Esophagus squamous epithelium (tissue), 5 donors: ENCODE results near the gene KIAA0513. TPM values are rescaled to one million over a fixed set of nuclear protein-coding genes. Genes with fewer than 3 reads are reported as not detected.

Experiments used
- DNase-seq: peaks from one replicate; lab custom pipeline; 2025; lab: John Stamatoyannopoulos, UW
- H3K27ac ChIP-seq, 4 donors: fragments of 200-600 bp; sonication (generic); one replicate each; pipeline ENCODE4 v1.5.1; 2016 to 2019; ENCODE audit warnings: mild to moderate bottlenecking in 1 of 4
- H3K27me3 ChIP-seq, 4 donors: fragments of 200-600 bp; sonication (generic); 1 replicate in 3 of 4; 2 replicates in 1 of 4; pipeline versions ENCODE4 v1.5.1 to v1.6.0; 2017 to 2021; ENCODE audit warnings: antibody characterized with exemption in 1 of 4
- H3K36me3 ChIP-seq, 3 donors: fragments of 200-600 bp; sonication (generic); one replicate each; pipeline ENCODE4 v1.5.1; 2016 to 2019
- H3K4me1 ChIP-seq, 3 donors: fragments of 200-600 bp; sonication (generic); one replicate each; pipeline ENCODE4 v1.5.1; 2017 to 2019
- H3K4me3 ChIP-seq, 4 donors: fragments of 200-600 bp; sonication (generic); 1 replicate in 3 of 4; 2 replicates in 1 of 4; pipeline ENCODE4 v1.5.1; 2016 to 2019; ENCODE audit warnings: mild to moderate bottlenecking in 2 of 4, moderate library complexity in 1 of 4
- H3K9me3 ChIP-seq, 3 donors: fragments of 200-600 bp; sonication (generic); one replicate each; pipeline ENCODE4 v1.5.1; 2016 to 2019
- POLR2A ChIP-seq, 4 donors: fragments of 450-650 bp; IDR thresholded peaks; one replicate each; pipeline ENCODE4 v1.6.1; 2017; ENCODE audit warnings: antibody characterized with exemption in 4 of 4, mild to moderate bottlenecking in 4 of 4, moderate library complexity in 3 of 4
- WGBS, 2 donors: methylation state at CpG; one replicate each; pipeline ENCODE4 v1.1.5; 2018; 5-methylcytosine and 5-hydroxymethylcytosine counted together
- intact Hi-C: fragments of 100-400 bp; cut with DNase I; formaldehyde crosslinking; loops from one replicate; pipeline ENCODE4 v1.15.0; 2022
- total RNA-seq, 4 donors: library from RNA; depleted of rRNA; stranded (reverse); fragments of >200 nt; gene quantifications; one replicate each; pipeline ENCODE4 v1.1.0, GENCODE V29; 2016
- TF ChIP-seq, protein P1 (sequence below), 6 experiments: fragments of 450-650 bp in 4 of 6; fragments of 200-600 bp in 2 of 6; sonication (generic) in 2 of 6; IDR thresholded peaks; one replicate each; pipeline ENCODE4 v1.5.1; 2016 to 2019; ENCODE audit warnings: antibody characterized with exemption in 6 of 6, mild to moderate bottlenecking in 4 of 6, moderate library complexity in 4 of 6
- donor health status: DM: yes; HTN: yes; CAD: no.

The KIAA0513 gene
- total RNA-seq, 4 donors from 2014 or later = 9.0 to 11.4 (median 9.7) TPM

DNA sequence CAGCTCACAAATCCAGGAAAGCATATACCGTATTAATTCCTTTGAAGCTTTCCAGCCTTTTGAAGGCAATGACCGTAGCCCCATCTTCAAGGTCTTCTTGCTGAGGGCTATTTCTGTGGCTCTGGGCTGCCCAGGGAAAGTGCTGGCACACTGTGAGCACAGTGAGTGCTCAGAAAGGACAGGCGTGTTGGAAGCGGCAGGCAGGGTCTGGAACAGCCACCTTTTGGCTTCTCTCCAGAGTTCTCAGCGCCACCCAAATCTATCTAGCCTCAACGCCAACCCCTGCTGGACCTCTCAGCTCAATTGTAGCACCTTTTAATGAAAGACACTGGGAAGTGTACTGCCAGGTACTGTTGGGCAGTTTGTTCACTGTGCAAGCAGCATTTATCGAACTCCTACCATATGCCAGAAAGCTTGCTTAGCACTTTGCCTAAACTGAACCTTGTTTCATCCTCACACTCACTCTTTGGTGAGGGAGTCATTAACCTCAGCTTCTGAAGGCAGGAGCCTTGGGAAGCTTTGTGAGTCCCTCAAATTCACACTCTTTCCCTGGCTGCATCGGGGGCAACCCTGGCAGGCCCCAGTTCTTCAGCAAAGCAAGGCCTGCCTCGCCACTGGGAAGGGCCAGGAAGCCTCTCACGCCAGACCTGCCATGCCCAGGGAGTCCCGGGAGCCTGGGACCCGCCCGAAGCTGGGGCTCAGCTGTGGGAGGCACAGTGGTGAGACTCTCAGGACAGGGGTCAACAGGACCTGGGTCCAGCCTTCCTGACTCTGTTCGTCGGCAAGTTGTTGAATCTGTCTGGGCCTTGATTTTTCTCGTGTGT is 98.2 kb downstream of the KIAA0513 start:
- no peak overlapping the region for H3K4me3 ChIP-seq
- WGBS, 2 donors = 67 to 82% methylated on average over 10 to 14 of the region's 16 CpGs
- peaks cover 0 to 17% (median 0%) of the 10 kb centered on the region in 4 donors for H3K27me3 ChIP-seq
- intact Hi-C loops = no loop called here
- H3K9me3 ChIP-seq = no peaks in the 10 kb centered on the region
- no peak for DNase-seq
- no peaks in the 10 kb centered on the region for H3K36me3 ChIP-seq
- peaks cover 14 to 57% (median 30%) of the 10 kb centered on the region in 3 donors for H3K4me1 ChIP-seq
- peak overlapping the region in 1 of 4 donors; percentile 18 for H3K27ac ChIP-seq
- TF ChIP-seq, protein P1, sequence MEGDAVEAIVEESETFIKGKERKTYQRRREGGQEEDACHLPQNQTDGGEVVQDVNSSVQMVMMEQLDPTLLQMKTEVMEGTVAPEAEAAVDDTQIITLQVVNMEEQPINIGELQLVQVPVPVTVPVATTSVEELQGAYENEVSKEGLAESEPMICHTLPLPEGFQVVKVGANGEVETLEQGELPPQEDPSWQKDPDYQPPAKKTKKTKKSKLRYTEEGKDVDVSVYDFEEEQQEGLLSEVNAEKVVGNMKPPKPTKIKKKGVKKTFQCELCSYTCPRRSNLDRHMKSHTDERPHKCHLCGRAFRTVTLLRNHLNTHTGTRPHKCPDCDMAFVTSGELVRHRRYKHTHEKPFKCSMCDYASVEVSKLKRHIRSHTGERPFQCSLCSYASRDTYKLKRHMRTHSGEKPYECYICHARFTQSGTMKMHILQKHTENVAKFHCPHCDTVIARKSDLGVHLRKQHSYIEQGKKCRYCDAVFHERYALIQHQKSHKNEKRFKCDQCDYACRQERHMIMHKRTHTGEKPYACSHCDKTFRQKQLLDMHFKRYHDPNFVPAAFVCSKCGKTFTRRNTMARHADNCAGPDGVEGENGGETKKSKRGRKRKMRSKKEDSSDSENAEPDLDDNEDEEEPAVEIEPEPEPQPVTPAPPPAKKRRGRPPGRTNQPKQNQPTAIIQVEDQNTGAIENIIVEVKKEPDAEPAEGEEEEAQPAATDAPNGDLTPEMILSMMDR (IDR thresholded peaks at IDR 0.05) = no peak
- no peak for TF ChIP-seq POLR2A (IDR thresholded peaks at IDR 0.05)

DNA sequence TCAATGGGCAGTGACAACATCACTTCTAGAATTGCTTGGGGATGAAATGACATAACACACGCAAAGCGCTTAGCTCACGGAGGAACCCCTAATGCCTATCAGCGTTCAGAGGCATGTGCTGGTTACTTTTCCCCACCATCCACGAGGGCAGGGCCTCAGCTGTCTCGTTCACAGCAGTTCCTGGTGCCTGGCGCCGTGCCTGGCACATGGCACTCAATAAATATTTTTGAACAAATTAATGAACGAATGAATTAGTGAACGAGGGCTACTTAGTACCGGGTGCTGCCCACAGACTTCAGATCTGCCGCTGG is 98.8 kb downstream of the KIAA0513 start:
- H3K4me1 ChIP-seq = peaks cover 14 to 62% (median 35%) of the 10 kb centered on the region in 3 donors
- H3K27me3 ChIP-seq = peaks cover 0 to 17% (median 0%) of the 10 kb centered on the region in 4 donors
- 55 to 100% methylated on average over 3 to 11 of the region's 12 CpGs for WGBS, 2 donors
- no peak overlapping the region for H3K4me3 ChIP-seq
- TF ChIP-seq POLR2A (IDR thresholded peaks at IDR 0.05) = no peak
- TF ChIP-seq, protein P1 (IDR thresholded peaks at IDR 0.05) = no peak
- intact Hi-C loops = no loop called here
- no peaks in the 10 kb centered on the region for H3K9me3 ChIP-seq
- H3K27ac ChIP-seq = peak overlapping the region in 3 of 4 donors; percentile 18 to 61 (median 30)
- no peak for DNase-seq
- no peaks in the 10 kb centered on the region for H3K36me3 ChIP-seq

DNA sequence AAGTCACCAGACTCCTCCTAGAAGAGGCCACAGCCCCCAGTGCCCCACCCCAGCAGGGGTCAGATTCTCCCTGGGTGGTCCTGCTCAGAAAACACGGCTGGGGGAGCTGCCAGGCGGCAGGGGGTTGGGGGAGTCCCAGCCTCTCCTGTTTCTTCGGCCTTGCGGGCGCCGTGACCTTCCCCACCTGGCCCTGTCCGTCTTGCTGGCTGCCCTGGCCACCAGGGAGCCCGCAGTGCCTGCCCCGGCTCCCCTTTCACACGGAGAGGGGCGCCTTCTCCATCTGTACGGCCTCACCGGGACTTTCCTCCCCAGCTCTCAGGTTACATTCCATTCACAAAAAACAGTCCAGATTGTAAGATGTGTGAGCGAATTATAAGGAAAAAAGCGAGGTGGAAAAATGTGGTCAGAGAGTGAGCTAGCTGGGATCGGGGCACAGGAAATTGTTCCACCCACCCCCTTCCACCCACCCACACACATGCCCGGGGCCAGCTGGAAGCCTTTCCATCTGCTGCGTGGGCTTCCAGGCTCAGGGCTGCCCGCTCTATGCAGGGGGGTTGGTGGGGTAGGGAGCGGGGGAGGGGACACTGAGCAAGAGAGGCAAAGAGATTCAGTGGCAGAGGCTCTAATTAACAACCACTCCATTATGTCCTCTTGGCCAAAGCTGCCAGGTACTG is 99.2 kb downstream of the KIAA0513 start:
- DNase-seq = no peak
- 6% methylated on average over 7 of the region's 20 CpGs; no CpG with 5 or more reads in 1 of the 2 donors for WGBS, 2 donors
- no peak for TF ChIP-seq POLR2A (IDR thresholded peaks at IDR 0.05)
- H3K36me3 ChIP-seq = no peaks in the 10 kb centered on the region
- H3K9me3 ChIP-seq = no peaks in the 10 kb centered on the region
- H3K27me3 ChIP-seq = peaks cover 0 to 17% (median 0%) of the 10 kb centered on the region in 4 donors
- intact Hi-C loops = no loop called here
- H3K27ac ChIP-seq = peak overlapping the region in 3 of 4 donors; percentile 18 to 61 (median 30)
- H3K4me3 ChIP-seq = no peak overlapping the region
- peaks cover 14 to 63% (median 35%) of the 10 kb centered on the region in 3 donors for H3K4me1 ChIP-seq

DNA sequence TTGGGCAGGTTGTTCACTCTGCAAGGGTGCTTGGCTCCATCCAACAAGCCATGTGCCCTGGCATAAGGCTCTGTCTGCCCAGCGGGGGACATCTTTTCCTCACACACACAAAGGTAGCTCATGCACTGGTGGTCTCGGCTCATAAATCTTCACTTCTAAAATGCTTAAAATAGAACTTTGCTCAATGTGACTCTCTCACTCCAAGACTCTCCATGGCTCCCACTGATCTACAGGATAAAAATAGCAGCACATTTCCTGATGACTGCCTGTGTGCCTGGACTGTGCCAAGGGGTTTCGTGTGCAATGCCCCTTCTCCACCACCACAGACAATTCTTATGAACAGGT is 99.8 kb downstream of the KIAA0513 start:
- Histone ChIP-seq H3K36me3 (no peaks in the 10 kb centered on the region), H3K9me3 (no peaks in the 10 kb centered on the region), H3K4me1 (peaks cover 14 to 63% (median 35%) of the 10 kb centered on the region in 3 donors), H3K27me3 (peaks cover 0 to 17% (median 0%) of the 10 kb centered on the region in 4 donors), H3K27ac (no peak overlapping the region), H3K4me3 (no peak overlapping the region)
- no peak for DNase-seq
- TF ChIP-seq, protein P1 (IDR thresholded peaks at IDR 0.05) = no peak
- TF ChIP-seq POLR2A (IDR thresholded peaks at IDR 0.05) = no peak
- 62 to 86% methylated on average over 3 of the region's 3 CpGs for WGBS, 2 donors
- intact Hi-C loops = no loop called here

DNA sequence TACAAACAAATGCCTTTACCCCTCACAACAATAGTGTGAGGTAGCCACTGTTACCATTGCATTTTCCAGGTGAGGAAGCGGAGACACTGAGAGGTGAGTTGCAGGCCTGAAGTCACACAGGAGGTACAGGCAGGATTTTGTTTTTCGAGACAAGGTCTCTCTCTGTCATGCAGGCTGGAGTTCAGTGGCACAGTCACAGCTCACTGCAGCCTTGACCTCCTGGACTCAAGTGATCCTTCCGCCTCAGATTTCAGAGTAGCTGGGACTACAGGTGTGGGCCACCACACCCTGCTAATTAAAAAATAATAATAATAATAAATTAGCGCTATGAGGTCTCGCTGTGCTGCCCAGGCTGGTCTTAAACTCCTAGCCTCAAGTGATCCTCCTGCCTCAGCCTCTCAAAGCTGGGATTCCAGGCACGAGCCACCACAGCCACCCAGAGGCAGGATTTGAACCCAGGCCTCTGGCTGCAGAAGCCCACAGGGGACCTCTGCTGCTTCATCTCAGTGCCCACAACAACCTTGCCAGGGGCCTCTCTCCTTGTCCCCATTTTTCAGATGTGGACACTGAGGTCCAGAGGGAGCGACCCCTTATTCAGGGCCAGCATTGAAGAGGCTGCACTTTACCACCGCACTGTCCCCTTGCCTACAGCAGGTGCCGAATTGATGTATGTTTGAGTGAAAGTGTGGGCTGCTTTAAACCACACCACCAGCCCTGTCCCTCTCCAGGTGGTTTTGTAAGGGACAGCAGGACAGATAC is 100.7 kb downstream of the KIAA0513 start:
- no peaks in the 10 kb centered on the region for H3K9me3 ChIP-seq
- 80 to 90% methylated on average over 8 to 9 of the region's 9 CpGs for WGBS, 2 donors
- intact Hi-C loops = no loop called here
- no peaks in the 10 kb centered on the region for H3K36me3 ChIP-seq
- peaks cover 0 to 17% (median 0%) of the 10 kb centered on the region in 4 donors for H3K27me3 ChIP-seq
- no peak overlapping the region for H3K27ac ChIP-seq
- H3K4me3 ChIP-seq = no peak overlapping the region
- TF ChIP-seq, protein P1 (IDR thresholded peaks at IDR 0.05) = no peak
- TF ChIP-seq POLR2A (IDR thresholded peaks at IDR 0.05) = no peak
- H3K4me1 ChIP-seq = peaks cover 14 to 63% (median 35%) of the 10 kb centered on the region in 3 donors
- DNase-seq = no peak
